ENCODE data around the gene THBS4.
"Not testable (repeated sequence)": the region's sequence is repeated elsewhere in the genome, so short reads cannot be mapped to it uniquely, and the experiment has no call there.

The THBS4 gene

GRCh38 chr5:80105698-80106439 is 70.7 kb downstream of the THBS4 start:
- no peak for TF ChIP-seq CTCF (IDR thresholded peaks at IDR 0.05; ENCODE audit: low read depth, low read length)
- no peak for DNase-seq (ENCODE audit: extremely low read depth, low read depth)

- DNase-seq (ENCODE audit: extremely low read depth, low read depth) = no peak
These were observed 71.8 kb downstream of the THBS4 start for GRCh38 chr5:80106916-80107315.

GRCh38 chr5:80109646-80110478 is 74.7 kb downstream of the THBS4 start:
- TF ChIP-seq CTCF (IDR thresholded peaks at IDR 0.05; ENCODE audit: low read depth, low read length) = no peak
- DNase-seq (ENCODE audit: extremely low read depth, low read depth) = no peak

More at GRCh38 chr5:80106916-80107315, 71.8 kb downstream of the THBS4 start:
- TF ChIP-seq CTCF (IDR thresholded peaks at IDR 0.05; ENCODE audit: low read depth, low read length) = no peak

GRCh38 chr5:80111376-80111990 is 76.3 kb downstream of the THBS4 start:
- DNase-seq (ENCODE audit: extremely low read depth, low read depth) = not testable (repeated sequence)

- DNase-seq (ENCODE audit: extremely low read depth, low read depth) = no peak
- no peak for TF ChIP-seq CTCF (IDR thresholded peaks at IDR 0.05; ENCODE audit: low read depth, low read length)
These were observed 79.7 kb downstream of the THBS4 start for GRCh38 chr5:80114860-80115259.

- DNase-seq (ENCODE audit: extremely low read depth, low read depth) = no peak
- no peak for TF ChIP-seq CTCF (IDR thresholded peaks at IDR 0.05; ENCODE audit: low read depth, low read length)
These were observed 80.9 kb downstream of the THBS4 start for GRCh38 chr5:80116000-80116399.

- DNase-seq (ENCODE audit: extremely low read depth, low read depth) = no peak
These were observed 81.3 kb downstream of the THBS4 start for GRCh38 chr5:80116465-80116864.

More at GRCh38 chr5:80116465-80116864, 81.3 kb downstream of the THBS4 start:
- no peak for TF ChIP-seq CTCF (IDR thresholded peaks at IDR 0.05; ENCODE audit: low read depth, low read length)

Data from AG09319 (cell line).